Measurements from ENCODE around the gene STK25.

Gene STK25

GRCh38 chr2:241494311-241494908, 14.0 kb downstream of the STK25 start:
- Mint-ChIP-seq H3K4me1 (no peaks in the 10 kb centered on the region), H3K4me3 (no peak overlapping the region), H3K27me3 (no peaks in the 10 kb centered on the region), H3K36me3 (peaks cover 56% of the 10 kb centered on the region), H3K9me3 (no peaks in the 10 kb centered on the region), H3K27ac (no peak overlapping the region)
- ATAC-seq = no peak

GRCh38 chr2:241493092-241493491, 15.3 kb downstream of the STK25 start:
- no peaks in the 10 kb centered on the region for H3K9me3 Mint-ChIP-seq

GRCh38 chr2:241492174-241492565, 16.2 kb downstream of the STK25 start:
- Mint-ChIP-seq H3K27me3 (no peaks in the 10 kb centered on the region), H3K27ac (no peak overlapping the region), H3K9me3 (no peaks in the 10 kb centered on the region), H3K36me3 (peaks cover 45% of the 10 kb centered on the region), H3K4me3 (no peak overlapping the region), H3K4me1 (no peaks in the 10 kb centered on the region)
- ATAC-seq = no peak

More at GRCh38 chr2:241493092-241493491, 15.3 kb downstream of the STK25 start:
- no peak for ATAC-seq
- Mint-ChIP-seq H3K36me3 (peaks cover 51% of the 10 kb centered on the region), H3K4me1 (no peaks in the 10 kb centered on the region), H3K27ac (no peak overlapping the region), H3K27me3 (no peaks in the 10 kb centered on the region), H3K4me3 (no peak overlapping the region)

- Mint-ChIP-seq H3K27ac (no peak overlapping the region), H3K27me3 (no peaks in the 10 kb centered on the region), H3K4me3 (no peak overlapping the region), H3K4me1 (no peaks in the 10 kb centered on the region), H3K9me3 (no peaks in the 10 kb centered on the region), H3K36me3 (peaks cover 48% of the 10 kb centered on the region)
- no peak for ATAC-seq
Observed at GRCh38 chr2:241491549-241492173, 16.7 kb downstream of the STK25 start.

GRCh38 chr2:241490825-241491506, 17.4 kb downstream of the STK25 start:
- ATAC-seq = no peak
- Mint-ChIP-seq H3K27me3 (no peaks in the 10 kb centered on the region), H3K9me3 (no peaks in the 10 kb centered on the region), H3K36me3 (peaks cover 46% of the 10 kb centered on the region), H3K27ac (no peak overlapping the region), H3K4me3 (no peak overlapping the region), H3K4me1 (no peaks in the 10 kb centered on the region)

- Mint-ChIP-seq H3K27me3 (no peaks in the 10 kb centered on the region), H3K36me3 (peaks cover 42% of the 10 kb centered on the region), H3K4me3 (no peak overlapping the region), H3K4me1 (no peaks in the 10 kb centered on the region), H3K9me3 (no peaks in the 10 kb centered on the region), H3K27ac (no peak overlapping the region)
- ATAC-seq = peak; percentile 32
Observed at GRCh38 chr2:241489733-241490680, 18.4 kb downstream of the STK25 start.

GRCh38 chr2:241489088-241489487, 19.3 kb downstream of the STK25 start:
- Mint-ChIP-seq H3K27ac (no peak overlapping the region), H3K9me3 (no peaks in the 10 kb centered on the region), H3K27me3 (no peaks in the 10 kb centered on the region), H3K36me3 (peaks cover 39% of the 10 kb centered on the region), H3K4me3 (no peak overlapping the region), H3K4me1 (no peaks in the 10 kb centered on the region)
- no peak for ATAC-seq

- no peaks in the 10 kb centered on the region for H3K9me3 Mint-ChIP-seq
- no peak overlapping the region for H3K4me3 Mint-ChIP-seq
- H3K36me3 Mint-ChIP-seq = peaks cover 27% of the 10 kb centered on the region
- no peak for ATAC-seq
- H3K4me1 Mint-ChIP-seq = no peaks in the 10 kb centered on the region
- H3K27me3 Mint-ChIP-seq = no peaks in the 10 kb centered on the region
- H3K27ac Mint-ChIP-seq = no peak overlapping the region
Observed at GRCh38 chr2:241485172-241485911, 23.0 kb downstream of the STK25 start.

- H3K27me3 Mint-ChIP-seq = no peaks in the 10 kb centered on the region
- no peak overlapping the region for H3K27ac Mint-ChIP-seq
- H3K9me3 Mint-ChIP-seq = no peaks in the 10 kb centered on the region
- H3K4me3 Mint-ChIP-seq = no peak overlapping the region
- H3K4me1 Mint-ChIP-seq = no peaks in the 10 kb centered on the region
- no peak for ATAC-seq
- H3K36me3 Mint-ChIP-seq = peaks cover 36% of the 10 kb centered on the region
Observed at GRCh38 chr2:241483305-241483704, 25.1 kb downstream of the STK25 start.

- H3K27me3 Mint-ChIP-seq = no peaks in the 10 kb centered on the region
- no peak overlapping the region for H3K27ac Mint-ChIP-seq
- peaks cover 45% of the 10 kb centered on the region for H3K36me3 Mint-ChIP-seq
- no peak for ATAC-seq
- no peak overlapping the region for H3K4me3 Mint-ChIP-seq
- H3K4me1 Mint-ChIP-seq = no peaks in the 10 kb centered on the region
- H3K9me3 Mint-ChIP-seq = no peaks in the 10 kb centered on the region
Observed at GRCh38 chr2:241482126-241482955, 26.0 kb downstream of the STK25 start.

- no peak for ATAC-seq
- H3K4me3 Mint-ChIP-seq = no peak overlapping the region
- H3K36me3 Mint-ChIP-seq = peaks cover 41% of the 10 kb centered on the region
- no peaks in the 10 kb centered on the region for H3K9me3 Mint-ChIP-seq
- H3K4me1 Mint-ChIP-seq = no peaks in the 10 kb centered on the region
- H3K27me3 Mint-ChIP-seq = no peaks in the 10 kb centered on the region
- H3K27ac Mint-ChIP-seq = no peak overlapping the region
Observed at GRCh38 chr2:241481687-241482086, 26.7 kb downstream of the STK25 start.

- no peaks in the 10 kb centered on the region for H3K27me3 Mint-ChIP-seq
- ATAC-seq = no peak
- no peak overlapping the region for H3K4me3 Mint-ChIP-seq
- H3K4me1 Mint-ChIP-seq = no peaks in the 10 kb centered on the region
- peaks cover 35% of the 10 kb centered on the region for H3K36me3 Mint-ChIP-seq
- no peaks in the 10 kb centered on the region for H3K9me3 Mint-ChIP-seq
- H3K27ac Mint-ChIP-seq = no peak overlapping the region
Observed at GRCh38 chr2:241479026-241479898, 29.1 kb downstream of the STK25 start.

- no peaks in the 10 kb centered on the region for H3K27me3 Mint-ChIP-seq
- H3K27ac Mint-ChIP-seq = no peak overlapping the region
- no peaks in the 10 kb centered on the region for H3K4me1 Mint-ChIP-seq
Observed at GRCh38 chr2:241478166-241478565, 30.2 kb downstream of the STK25 start.

More at GRCh38 chr2:241478166-241478565, 30.2 kb downstream of the STK25 start:
- ATAC-seq = no peak
- H3K4me3 Mint-ChIP-seq = no peak overlapping the region
- H3K36me3 Mint-ChIP-seq = peaks cover 29% of the 10 kb centered on the region
- H3K9me3 Mint-ChIP-seq = no peaks in the 10 kb centered on the region

Measured in stimulated activated memory B cell treated with anti-CD40 and anti-IgM and Interleukin-4, amounts not matched to agents 10 μg/mL and 1 μg/mL and 100 μg/mL, for 72 hours (primary cell).